Hepatocyte (in vitro differentiated cells): Measurements from ENCODE around the gene SYNPR.

ENCODE experiments used
- EZH2 ChIP-seq: fragments of 200-600 bp; sonication (generic); IDR thresholded peaks from 2 replicates; pipeline ENCODE4 v1.6.1; 2016; ENCODE audit warnings: antibody characterized with exemption, mild to moderate bottlenecking, borderline replicate concordance
- EZH2phosphoT487 ChIP-seq: fragments of 200-600 bp; sonication (generic); IDR thresholded peaks from one replicate; pipeline ENCODE4 v1.6.1; 2018; ENCODE audit warnings: antibody characterized with exemption, mild to moderate bottlenecking, low read depth, moderate library complexity; ENCODE audit not compliant: unreplicated experiment, severe bottlenecking
- TF ChIP-seq, protein P1 (sequence below): fragments of 200-600 bp; sonication (generic); IDR thresholded peaks from 2 replicates; pipeline ENCODE4 v1.5.1; 2016; ENCODE audit warnings: antibody characterized with exemption, mild to moderate bottlenecking; ENCODE audit not compliant: poor library complexity

DNA sequence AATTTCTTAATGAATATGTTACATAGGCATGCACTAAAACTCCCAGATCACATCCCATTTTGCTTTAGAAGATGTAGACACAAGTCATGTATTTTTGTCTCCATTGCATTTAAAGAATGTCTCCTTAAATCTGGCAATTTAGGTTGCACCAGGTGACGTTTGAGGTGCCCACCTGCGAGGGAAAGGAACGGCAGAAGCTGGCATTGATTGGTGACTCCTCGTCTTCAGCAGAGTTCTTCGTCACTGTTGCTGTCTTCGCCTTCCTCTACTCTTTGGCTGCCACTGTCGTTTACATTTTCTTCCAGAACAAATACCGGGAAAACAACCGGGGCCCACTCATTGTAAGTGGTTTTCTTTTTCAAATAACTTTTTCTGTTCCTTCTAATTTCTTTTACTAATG lies 278.3 kb downstream of the SYNPR start:
- TF ChIP-seq EZH2phosphoT487, result no peak
- TF ChIP-seq, protein P1, sequence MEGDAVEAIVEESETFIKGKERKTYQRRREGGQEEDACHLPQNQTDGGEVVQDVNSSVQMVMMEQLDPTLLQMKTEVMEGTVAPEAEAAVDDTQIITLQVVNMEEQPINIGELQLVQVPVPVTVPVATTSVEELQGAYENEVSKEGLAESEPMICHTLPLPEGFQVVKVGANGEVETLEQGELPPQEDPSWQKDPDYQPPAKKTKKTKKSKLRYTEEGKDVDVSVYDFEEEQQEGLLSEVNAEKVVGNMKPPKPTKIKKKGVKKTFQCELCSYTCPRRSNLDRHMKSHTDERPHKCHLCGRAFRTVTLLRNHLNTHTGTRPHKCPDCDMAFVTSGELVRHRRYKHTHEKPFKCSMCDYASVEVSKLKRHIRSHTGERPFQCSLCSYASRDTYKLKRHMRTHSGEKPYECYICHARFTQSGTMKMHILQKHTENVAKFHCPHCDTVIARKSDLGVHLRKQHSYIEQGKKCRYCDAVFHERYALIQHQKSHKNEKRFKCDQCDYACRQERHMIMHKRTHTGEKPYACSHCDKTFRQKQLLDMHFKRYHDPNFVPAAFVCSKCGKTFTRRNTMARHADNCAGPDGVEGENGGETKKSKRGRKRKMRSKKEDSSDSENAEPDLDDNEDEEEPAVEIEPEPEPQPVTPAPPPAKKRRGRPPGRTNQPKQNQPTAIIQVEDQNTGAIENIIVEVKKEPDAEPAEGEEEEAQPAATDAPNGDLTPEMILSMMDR, result no peak
- no peak for TF ChIP-seq EZH2
